Measurements from ENCODE around the gene TNRC18. TPM values are rescaled to one million over a fixed set of nuclear protein-coding genes. Genes with fewer than 3 reads are reported as not detected.

The TNRC18 gene
- total and polyA plus RNA-seq, 2 of the 8 experiments (the other 6 are each of a cell fraction or from before 2014, with no cell fraction given), result 1.7 to 8.6 TPM

DNA sequence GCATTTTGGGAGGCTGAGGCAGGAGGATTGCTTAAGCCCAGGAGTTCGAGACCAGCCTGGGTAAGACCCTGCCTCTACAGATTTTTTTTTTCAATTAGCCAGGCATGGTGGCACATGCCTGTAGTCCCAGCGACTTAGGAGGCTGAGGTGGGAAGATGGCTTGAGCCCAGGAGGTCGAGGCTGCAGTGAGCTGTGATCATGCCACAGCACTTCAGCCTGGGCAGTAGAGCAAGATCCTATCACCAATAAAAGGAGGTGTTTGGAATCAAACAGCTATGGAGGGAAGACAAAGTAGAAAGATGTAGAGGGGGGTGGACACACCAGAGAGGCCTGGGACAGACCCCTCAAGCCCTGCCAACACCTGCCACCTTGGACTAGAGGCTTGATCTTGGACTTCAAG, 9.1 kb upstream of the TNRC18 start:
- Histone ChIP-seq H3K23me2 (ENCODE audit: low read depth, low read length) (peaks cover 18% of the 10 kb centered on the region; the same call in 1 of the 2 replicates), H4K20me1 (replicated peaks in 1 of 2; ENCODE audit: control insufficient read depth in 1 of 2, insufficient read depth in 2 of 2, low read length in 2 of 2) (peaks cover 2 to 9% of the 10 kb centered on the region in 2 experiments), H2BK5ac (ENCODE audit: low read depth, low read length) (no peak overlapping the region), H3K36me3 (ENCODE audit: control insufficient read depth in 2 of 4, insufficient read depth in 4 of 4, low read length in 3 of 4) (no peaks in the 10 kb centered on the region), H2BK20ac (ENCODE audit: low read length) (no peak overlapping the region), H3K9me3 (ENCODE audit: insufficient read depth in 2 of 2, low read depth in 1 of 2, low read length in 1 of 2) (peaks cover 0 to 9% of the 10 kb centered on the region in 2 experiments; a peak in 2 of 4 replicates), H3K79me1 (ENCODE audit: low read depth, low read length) (no peaks in the 10 kb centered on the region; the same call in 1 of the 2 replicates), H3K27me3 (replicated peaks in 1 of 4; ENCODE audit: control insufficient read depth in 3 of 4, extremely low read depth in 1 of 4, insufficient read depth in 3 of 4, low read length in 3 of 4) (peaks cover 16 to 42% (median 32%) of the 10 kb centered on the region in 4 experiments), H4K91ac (replicated peaks; ENCODE audit: insufficient read length, low read length) (no peak overlapping the region), H2BK120ac (replicated peaks; ENCODE audit: low read depth, low read length) (no peak overlapping the region), H3K9ac (replicated peaks in 1 of 4; ENCODE audit: extremely low read depth in 1 of 4, low read depth in 3 of 4, low read length in 3 of 4) (no peak overlapping the region), H3K18ac (ENCODE audit: extremely low read depth, low read length) (no peak overlapping the region), H2BK12ac (ENCODE audit: low read depth, low read length) (no peak overlapping the region), H3K4ac (replicated peaks; ENCODE audit: insufficient read length, low read depth, low read length) (no peak overlapping the region), H2AFZ (ENCODE audit: low read length) (no peak overlapping the region), H3K27ac (ENCODE audit: low read depth, low read length) (no peak overlapping the region), H3K4me2 (ENCODE audit: insufficient read depth in 1 of 2, low read depth in 2 of 2, low read length in 2 of 2) (no peak overlapping the region), H4K8ac (ENCODE audit: extremely low read depth, insufficient read depth, low read length) (no peak overlapping the region), H2BK15ac (ENCODE audit: low read length) (no peak overlapping the region), H3K14ac (ENCODE audit: insufficient read length) (no peak overlapping the region), H3K79me2 (ENCODE audit: control insufficient read depth in 1 of 2, insufficient read depth in 2 of 2, low read length in 2 of 2) (no peaks in the 10 kb centered on the region), H4K5ac (ENCODE audit: insufficient read length, low read depth, low read length) (no peak overlapping the region), H3K56ac (replicated peaks; ENCODE audit: insufficient read length, low read depth, low read length) (no peak overlapping the region), H3K23ac (ENCODE audit: insufficient read length) (no peak overlapping the region), H3K4me3 (ENCODE audit: extremely low read depth in 1 of 4, insufficient read depth in 2 of 4, low read depth in 3 of 4, low read length in 4 of 4) (no peak overlapping the region), H2AK5ac (ENCODE audit: low read depth, low read length) (no peak overlapping the region), H3K4me1 (replicated peaks in 1 of 4; ENCODE audit: control insufficient read depth in 3 of 4, insufficient read depth in 4 of 4, low read length in 3 of 4) (peaks cover 0 to 21% (median 15%) of the 10 kb centered on the region in 4 experiments; a peak in 6 of 7 replicates)
- ChIA-PET POLR2A (ENCODE audit: partially characterized antibody) (interaction anchor here (1.3 kb wide), 1 partner anchor 62 kb away, joined by 3 read pairs; no protein-coding TSS in a partner anchor), CTCF (ENCODE audit: partially characterized antibody) (interaction anchor here (0.9 to 2.9 kb wide), 2 partner anchors 10 to 62 kb away, joined by 3 to 8 read pairs; no protein-coding TSS in a partner anchor)
- FAIRE-seq (no peak), DNase-seq (ENCODE audit: low read depth in 1 of 2, low spot score in 2 of 2) (no peak)
- WGBS, 2 experiments (ENCODE audit: extremely low coverage in 1 of 2, insufficient coverage in 1 of 2, insufficient read length in 1 of 2, insufficient replicate concordance in 2 of 2, low coverage in 1 of 2, low lambda C conversion rate in 2 of 2, missing lambda C conversion rate in 1 of 2), result 82% methylated on average over 3 of the region's 3 CpGs; no CpG with 5 or more reads in 1 of the 2 experiments
- TF ChIP-seq RNF2 (IDR thresholded peaks at IDR 0.05; ENCODE audit: borderline replicate concordance, low read depth, low read length, missing control alignments, poor library complexity, severe bottlenecking) (no peak), RXRA (IDR thresholded peaks at IDR 0.05; ENCODE audit: insufficient read depth, low read depth, low read length) (no peak), POLR2A (IDR thresholded peaks at IDR 0.05; ENCODE audit: control extremely low read depth in 1 of 2, low read depth in 2 of 2, low read length in 2 of 2) (no peak), POU5F1 (IDR thresholded peaks at IDR 0.05; ENCODE audit: low read depth, low read length) (no peak), SIN3A (conservative IDR thresholded peaks at IDR 0.05 in 1 of 2, IDR thresholded peaks at IDR 0.05 in 1 of 2; ENCODE audit: low read depth in 1 of 2, low read length in 2 of 2) (no peak), MAFK (IDR thresholded peaks at IDR 0.05; ENCODE audit: low read depth, low read length) (no peak), POLR2AphosphoS5 (IDR thresholded peaks at IDR 0.05; ENCODE audit: low read depth, low read length) (no peak), TBP (IDR thresholded peaks at IDR 0.05; ENCODE audit: low read depth, low read length) (no peak), TCF12 (IDR thresholded peaks at IDR 0.05; ENCODE audit: low read depth, low read length) (no peak), JUN (IDR thresholded peaks at IDR 0.05; ENCODE audit: low read depth, low read length) (no peak), SAP30 (IDR thresholded peaks at IDR 0.05; ENCODE audit: insufficient read depth, insufficient replicate concordance, low read length) (no peak), SIX5 (IDR thresholded peaks at IDR 0.05; ENCODE audit: low read depth, low read length) (no peak), TEAD4 (IDR thresholded peaks at IDR 0.05; ENCODE audit: low read depth, low read length) (no peak)
- TF ChIP-seq, protein P1, sequence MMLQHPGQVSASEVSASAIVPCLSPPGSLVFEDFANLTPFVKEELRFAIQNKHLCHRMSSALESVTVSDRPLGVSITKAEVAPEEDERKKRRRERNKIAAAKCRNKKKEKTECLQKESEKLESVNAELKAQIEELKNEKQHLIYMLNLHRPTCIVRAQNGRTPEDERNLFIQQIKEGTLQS (IDR thresholded peaks at IDR 0.05; ENCODE audit: insufficient read depth, low read depth, low read length), result no peak
